H1 (cell line): ENCODE data around the gene CIB4. TPM values are rescaled to one million over a fixed set of nuclear protein-coding genes. Genes with fewer than 3 reads are reported as not detected.

Experiments used
- CTCF ChIA-PET: fragments of 300-600 bp; sonication (Branson Sonifier 250); formaldehyde crosslinking; loops from one replicate; lab custom pipeline; 2021; ENCODE audit not compliant: partially characterized antibody; lab: Charles Lee
- POLR2A ChIA-PET: fragments of 300-600 bp; sonication (Branson Sonifier 250); formaldehyde crosslinking; loops from one replicate; lab custom pipeline; 2021; ENCODE audit warnings: inconsistent platforms; ENCODE audit not compliant: partially characterized antibody; lab: Charles Lee
- DNase-seq, 2 experiments: peaks; one replicate each; pipeline versions ENCODE4 v3.0.0 to v3.0.0-alpha.2; 2010 to 2022; ENCODE audit warnings: low spot score in 2 of 2, low read depth in 1 of 2, mixed read lengths in 1 of 2
- FAIRE-seq: peaks from 2 replicates; lab custom pipeline; 2011; peaks lifted over from hg19 to GRCh38; lab: Jason Lieb, UNC
- H2AFZ ChIP-seq: 2 replicates; pipeline ENCODE4 v1.8.1; 2012; ENCODE audit warnings: low read length, inconsistent platforms
- H2AK5ac ChIP-seq: 2 replicates; pipeline ENCODE4 v1.6.1; 2013; ENCODE audit warnings: low read depth, low read length
- H2BK120ac ChIP-seq: replicated peaks from 2 replicates; pipeline ENCODE3; 2013; ENCODE audit warnings: low read depth, low read length, inconsistent platforms
- H2BK12ac ChIP-seq: 2 replicates; pipeline ENCODE4 v1.6.1; 2013; ENCODE audit warnings: low read depth, low read length
- H2BK15ac ChIP-seq: 2 replicates; pipeline ENCODE4 v1.6.1; 2013; ENCODE audit warnings: low read length
- H2BK20ac ChIP-seq: 2 replicates; pipeline ENCODE4 v1.6.1; 2013; ENCODE audit warnings: low read length
- H2BK5ac ChIP-seq: 2 replicates; pipeline ENCODE4 v1.6.1; 2013; ENCODE audit warnings: low read depth, low read length
- H3K14ac ChIP-seq: 2 replicates; pipeline ENCODE4 v1.6.1; 2013; ENCODE audit warnings: inconsistent platforms; ENCODE audit not compliant: insufficient read length
- H3K18ac ChIP-seq: 2 replicates; pipeline ENCODE4 v1.6.1; 2013; ENCODE audit warnings: low read length; ENCODE audit errors: extremely low read depth
- H3K23ac ChIP-seq: 2 replicates; pipeline ENCODE4 v1.6.1; 2013; ENCODE audit warnings: inconsistent platforms; ENCODE audit not compliant: insufficient read length
- H3K23me2 ChIP-seq: 2 replicates; pipeline ENCODE4 v1.6.1; 2013; ENCODE audit warnings: low read depth, low read length
- H3K27ac ChIP-seq: 2 replicates; pipeline ENCODE4 v1.6.1; 2011; ENCODE audit warnings: low read depth, low read length, inconsistent platforms
- H3K27me3 ChIP-seq, 4 experiments: replicated peaks in 1 of 4; 1 replicate in 1 of 4; 2 replicates in 3 of 4; pipeline versions ENCODE4 v1.6.1 to v1.8.1; 2011 to 2013; ENCODE audit warnings: low read length in 3 of 4, mild to moderate bottlenecking in 3 of 4, inconsistent platforms in 2 of 4, mixed read lengths in 2 of 4, moderate library complexity in 1 of 4; ENCODE audit not compliant: control insufficient read depth in 3 of 4, insufficient read depth in 3 of 4; ENCODE audit errors: extremely low read depth in 1 of 4
- H3K36me3 ChIP-seq, 4 experiments: 2 replicates each; pipeline versions ENCODE4 v1.6.1 to v1.8.1; 2011 to 2013; ENCODE audit warnings: mild to moderate bottlenecking in 4 of 4, low read length in 3 of 4, moderate library complexity in 2 of 4, control low read depth in 1 of 4, inconsistent platforms in 1 of 4; ENCODE audit not compliant: insufficient read depth in 4 of 4, control insufficient read depth in 2 of 4
- H3K4ac ChIP-seq: replicated peaks from 2 replicates; pipeline ENCODE3; 2013; ENCODE audit warnings: low read length, low read depth, mixed read lengths, inconsistent platforms; ENCODE audit not compliant: insufficient read length
- H3K4me1 ChIP-seq, 4 experiments: replicated peaks in 1 of 4; 1 replicate in 1 of 4; 2 replicates in 3 of 4; pipeline versions ENCODE4 v1.6.1 to v1.8.1; 2011 to 2013; ENCODE audit warnings: low read length in 3 of 4, inconsistent platforms in 2 of 4, mixed read lengths in 1 of 4; ENCODE audit not compliant: insufficient read depth in 4 of 4, control insufficient read depth in 3 of 4
- H3K4me2 ChIP-seq, 2 experiments: 2 replicates each; pipeline versions ENCODE4 v1.6.1 to v1.8.1; 2011 to 2013; ENCODE audit warnings: low read depth in 2 of 2, low read length in 2 of 2, control low read depth in 1 of 2, inconsistent platforms in 1 of 2, mild to moderate bottlenecking in 1 of 2; ENCODE audit not compliant: insufficient read depth in 1 of 2
- H3K4me3 ChIP-seq, 4 experiments: fragments of 200-600, 300-600 bp in 1 of 4; sonication (generic), shearing (Covaris generic), sonication (Bioruptor Twin) in 1 of 4; 2 replicates each; pipeline versions ENCODE4 v1.5.1 to v1.8.1; 2011 to 2016; ENCODE audit warnings: low read length in 4 of 4, low read depth in 3 of 4, control low read depth in 2 of 4, inconsistent platforms in 2 of 4, mild to moderate bottlenecking in 2 of 4, mixed read lengths in 1 of 4, moderate library complexity in 1 of 4; ENCODE audit not compliant: insufficient read depth in 2 of 4; ENCODE audit errors: extremely low read depth in 1 of 4
- H3K56ac ChIP-seq: replicated peaks from 2 replicates; pipeline ENCODE3; 2013; ENCODE audit warnings: low read depth, mild to moderate bottlenecking, mixed read lengths, low read length, inconsistent platforms; ENCODE audit not compliant: insufficient read length
- H3K79me1 ChIP-seq: 2 replicates; pipeline ENCODE4 v1.6.1; 2013; ENCODE audit warnings: low read depth, low read length, control low read depth
- H3K79me2 ChIP-seq, 2 experiments: 2 replicates each; pipeline versions ENCODE4 v1.6.1 to v1.8.1; 2012 to 2013; ENCODE audit warnings: low read length in 2 of 2, mild to moderate bottlenecking in 2 of 2, inconsistent platforms in 1 of 2; ENCODE audit not compliant: insufficient read depth in 2 of 2, control insufficient read depth in 1 of 2
- H3K9ac ChIP-seq, 4 experiments: replicated peaks in 1 of 4; 1 replicate in 1 of 4; 2 replicates in 3 of 4; pipeline versions ENCODE4 v1.6.1 to v1.8.1; 2011 to 2013; ENCODE audit warnings: low read depth in 3 of 4, low read length in 3 of 4, control low read depth in 2 of 4, mild to moderate bottlenecking in 2 of 4, moderate library complexity in 2 of 4, inconsistent platforms in 1 of 4; ENCODE audit errors: extremely low read depth in 1 of 4
- H3K9me3 ChIP-seq, 2 experiments: 2 replicates each; pipeline versions ENCODE4 v1.6.1 to v1.8.1; 2012 to 2013; ENCODE audit warnings: mild to moderate bottlenecking in 2 of 2, moderate library complexity in 2 of 2, control low read depth in 1 of 2, inconsistent platforms in 1 of 2, low read depth in 1 of 2, low read length in 1 of 2, mixed read lengths in 1 of 2; ENCODE audit not compliant: insufficient read depth in 2 of 2
- H4K20me1 ChIP-seq, 2 experiments: replicated peaks in 1 of 2; 2 replicates each; pipeline versions ENCODE3 to v1.8.1; 2011 to 2013; ENCODE audit warnings: inconsistent platforms in 2 of 2, low read length in 2 of 2, mild to moderate bottlenecking in 1 of 2; ENCODE audit not compliant: insufficient read depth in 2 of 2, control insufficient read depth in 1 of 2
- H4K5ac ChIP-seq: 2 replicates; pipeline ENCODE4 v1.6.1; 2013; ENCODE audit warnings: low read length, low read depth, mixed read lengths, inconsistent platforms; ENCODE audit not compliant: insufficient read length
- H4K8ac ChIP-seq: 2 replicates; pipeline ENCODE4 v1.8.0; 2013; ENCODE audit warnings: mild to moderate bottlenecking, moderate library complexity, low read length, inconsistent platforms; ENCODE audit not compliant: insufficient read depth; ENCODE audit errors: extremely low read depth
- H4K91ac ChIP-seq: replicated peaks from 2 replicates; pipeline ENCODE3; 2013; ENCODE audit warnings: low read length, mixed read lengths, inconsistent platforms; ENCODE audit not compliant: insufficient read length
- JUN ChIP-seq: IDR thresholded peaks from 2 replicates; pipeline ENCODE4 v1.6.1; 2011; ENCODE audit warnings: low read depth, mild to moderate bottlenecking, improper control_type of control experiment, low read length
- POU5F1 ChIP-seq: IDR thresholded peaks from 2 replicates; pipeline ENCODE4 v1.6.1; 2011; ENCODE audit warnings: low read depth, mild to moderate bottlenecking, low read length, moderate library complexity
- WGBS, 2 experiments: shearing (Covaris generic) in 1 of 2; methylation state at CpG; one replicate each; pipeline versions ENCODE4 v1.1.6 to v1.1.7; 2013 to 2015; ENCODE audit warnings: low lambda C conversion rate in 2 of 2, mixed read lengths in 2 of 2, inconsistent platforms in 1 of 2, low coverage in 1 of 2, missing lambda C conversion rate in 1 of 2; ENCODE audit not compliant: insufficient replicate concordance in 2 of 2, insufficient coverage in 1 of 2, insufficient read length in 1 of 2; ENCODE audit errors: extremely low coverage in 1 of 2, missing lambda C conversion rate in 1 of 2; 5-methylcytosine and 5-hydroxymethylcytosine counted together
- polyA plus RNA-seq, 7 experiments: library from polyadenylated mRNA; depleted of rRNA in 3 of 7; stranded (reverse) in 5 of 7; unstranded in 2 of 7; fragments of >200 nt in 5 of 7; fragments of 200-250 nt in 2 of 7; gene quantifications; 1 replicate in 5 of 7; 2 replicates in 1 of 7; 4 replicates in 1 of 7; pipeline versions ENCODE4 v1.2.1 to v1.2.3, GENCODE V29; 2011 to 2013; ENCODE audit warnings: missing spikeins in 2 of 7, mixed read lengths in 2 of 7
- total RNA-seq: library from RNA; stranded (reverse); fragmentation: NEBNext Ultra II Directional; extraction: Animal tissue kit (Norgen Biotek cat#: 25700); gene quantifications from 2 replicates; pipeline ENCODE4 v1.2.1, GENCODE V29; 2021

The CIB4 gene
- total and polyA plus RNA-seq, 2 of the 8 experiments (the other 6 are each of a cell fraction or from before 2014, with no cell fraction given) = not detected

DNA sequence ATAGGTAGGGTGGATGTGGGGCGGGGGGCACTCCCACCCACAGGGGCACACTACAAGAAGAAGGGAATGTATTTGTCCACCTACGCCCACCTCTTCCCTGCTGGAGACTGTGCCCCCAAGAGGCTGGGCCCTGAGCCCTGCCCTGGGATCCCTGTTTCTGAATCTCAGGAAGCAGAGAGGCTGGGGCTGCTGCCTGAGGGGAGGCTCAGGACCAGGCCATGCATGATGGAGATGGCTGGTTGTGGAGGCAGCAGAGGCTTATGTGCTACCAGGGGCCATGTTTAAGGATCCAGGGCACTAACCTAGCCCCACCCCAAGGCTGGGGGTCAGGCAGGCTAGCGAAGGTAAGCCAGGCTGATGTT, 82.1 kb downstream of the CIB4 start:
- no peaks in the 10 kb centered on the region for H3K36me3 ChIP-seq
- ChIA-PET CTCF (interaction anchor here (1.0 to 11.9 kb wide), 8 partner anchors 10 to 187 kb away, joined by 3 to 159 read pairs (median 10); no protein-coding TSS in a partner anchor), POLR2A (interaction anchor here (0.8 to 1.1 kb wide), 2 partner anchors 38 to 457 kb away, joined by 3 read pairs; no protein-coding TSS in a partner anchor)
- H3K56ac ChIP-seq = no peak overlapping the region
- H3K9me3 ChIP-seq = no peaks in the 10 kb centered on the region
- H2BK20ac ChIP-seq = no peak overlapping the region
- no peak overlapping the region for H3K14ac ChIP-seq
- H2BK5ac ChIP-seq = no peak overlapping the region
- DNase-seq (no peak), FAIRE-seq (no peak)
- H4K20me1 ChIP-seq = no peaks in the 10 kb centered on the region
- H3K23me2 ChIP-seq = no peaks in the 10 kb centered on the region; the same call in 1 of the 2 replicates
- H3K9ac ChIP-seq = no peak overlapping the region
- no peak overlapping the region for H3K4me2 ChIP-seq
- no peak overlapping the region for H4K5ac ChIP-seq
- H3K23ac ChIP-seq = no peak overlapping the region
- H2BK120ac ChIP-seq = no peak overlapping the region
- H3K4me1 ChIP-seq = peaks cover 0 to 24% (median 11%) of the 10 kb centered on the region in 4 experiments; a peak in 6 of 7 replicates
- no peaks in the 10 kb centered on the region; the same call in 1 of the 2 replicates for H3K79me1 ChIP-seq
- H3K27ac ChIP-seq = no peak overlapping the region
- no peak overlapping the region for H2AK5ac ChIP-seq
- TF ChIP-seq JUN (no peak), POU5F1 (no peak)
- H3K79me2 ChIP-seq = no peaks in the 10 kb centered on the region
- H4K8ac ChIP-seq = no peak overlapping the region; the same call in 1 of the 2 replicates
- H3K18ac ChIP-seq = no peak overlapping the region; the same call in 1 of the 2 replicates
- 84% methylated on average over 2 of the region's 3 CpGs; no CpG with 5 or more reads in 1 of the 2 experiments for WGBS, 2 experiments
- H2AFZ ChIP-seq = no peak overlapping the region
- H2BK12ac ChIP-seq = no peak overlapping the region
- no peak overlapping the region for H3K4me3 ChIP-seq
- H3K4ac ChIP-seq = no peak overlapping the region
- peaks cover 0 to 20% (median 10%) of the 10 kb centered on the region in 4 experiments; a peak in 5 of 7 replicates for H3K27me3 ChIP-seq
- H4K91ac ChIP-seq = no peak overlapping the region
- no peak overlapping the region for H2BK15ac ChIP-seq
